GM21367 (cell line): ENCODE data around the gene CTRB2.

ENCODE experiments used
- ATAC-seq: cut with Tn5 transposase; IDR thresholded peaks from one replicate; pipeline ENCODE4 v1.9.1; 2021; ENCODE audit not compliant: unreplicated experiment

Gene CTRB2

DNA sequence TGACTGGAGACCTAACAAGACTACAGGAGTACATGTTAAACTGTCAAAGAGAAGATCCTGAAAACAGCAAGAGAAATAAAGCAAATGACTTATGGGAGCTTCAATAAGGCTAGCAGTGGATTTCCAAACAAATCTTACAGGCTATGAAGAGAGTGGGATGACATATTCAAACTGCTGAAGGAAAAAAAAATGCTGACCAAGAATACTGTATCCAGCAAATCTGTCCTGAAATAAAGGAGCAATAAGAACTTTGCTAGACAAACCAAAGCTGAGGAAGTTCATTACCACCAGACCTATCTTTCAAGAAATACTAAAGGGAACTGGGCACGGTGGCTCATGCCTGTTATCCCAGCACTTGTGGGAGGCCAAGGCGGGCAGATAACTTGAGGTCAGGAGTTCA is 30.0 kb downstream of the CTRB2 start:
- ATAC-seq, result no peak

DNA sequence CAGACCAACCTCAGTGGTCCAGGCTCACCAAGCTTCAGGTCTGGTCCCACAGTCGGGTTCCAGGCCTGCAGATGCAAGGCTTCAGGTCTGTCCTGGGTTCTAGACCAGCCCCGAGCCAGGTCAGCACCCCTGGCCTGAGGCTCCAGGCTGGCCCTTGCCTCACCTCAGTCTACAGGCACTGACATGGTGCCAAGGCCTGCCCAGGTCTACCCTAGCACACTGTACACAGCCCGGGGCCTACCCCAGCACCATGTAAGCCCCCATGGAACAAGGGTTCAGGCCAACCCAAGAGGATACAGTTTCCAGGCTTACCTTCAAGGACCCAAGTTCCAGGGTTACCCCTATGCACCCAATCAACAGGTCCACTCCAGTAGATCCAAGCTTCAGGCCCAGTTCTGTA is 31.9 kb downstream of the CTRB2 start:
- ATAC-seq, result no peak

DNA sequence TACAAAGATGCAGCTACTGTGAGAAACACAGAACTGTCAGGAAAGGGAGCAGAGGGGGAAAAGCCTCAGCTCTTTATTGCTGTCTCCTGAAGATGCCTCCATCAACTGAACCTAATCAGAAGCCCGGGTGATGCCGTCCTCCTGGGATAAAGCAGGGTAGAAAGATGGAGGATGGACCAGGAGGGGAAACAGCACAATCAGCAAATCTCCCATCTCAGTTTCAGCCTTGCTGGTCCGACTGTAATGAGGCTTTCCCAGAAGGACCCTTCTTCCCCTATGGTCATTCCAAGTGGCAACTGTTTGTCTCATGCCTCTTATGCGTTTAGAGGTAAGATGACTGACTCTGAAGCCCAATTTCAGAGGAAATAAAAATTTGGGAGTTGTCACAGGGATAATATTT is 34.4 kb downstream of the CTRB2 start:
- ATAC-seq, result no peak

DNA sequence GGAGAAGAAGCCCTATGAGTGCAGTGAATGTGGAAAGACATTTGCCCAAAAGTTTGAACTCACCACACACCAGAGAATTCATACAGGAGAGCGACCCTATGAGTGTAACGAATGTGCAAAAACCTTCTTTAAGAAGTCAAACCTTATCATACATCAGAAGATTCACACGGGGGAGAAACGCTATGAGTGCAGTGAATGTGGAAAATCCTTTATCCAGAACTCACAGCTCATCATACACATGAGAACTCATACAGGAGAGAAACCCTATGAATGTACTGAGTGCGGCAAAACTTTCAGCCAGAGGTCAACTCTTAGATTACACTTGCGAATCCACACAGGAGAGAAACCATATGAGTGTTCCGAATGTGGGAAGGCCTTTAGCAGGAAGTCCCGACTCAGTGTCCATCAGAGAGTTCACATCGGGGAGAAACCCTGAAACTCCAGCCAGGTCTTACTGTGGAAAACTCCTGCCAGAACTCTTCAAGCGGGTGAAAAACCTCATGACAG is 37.0 kb downstream of the CTRB2 start:
- no peak for ATAC-seq

DNA sequence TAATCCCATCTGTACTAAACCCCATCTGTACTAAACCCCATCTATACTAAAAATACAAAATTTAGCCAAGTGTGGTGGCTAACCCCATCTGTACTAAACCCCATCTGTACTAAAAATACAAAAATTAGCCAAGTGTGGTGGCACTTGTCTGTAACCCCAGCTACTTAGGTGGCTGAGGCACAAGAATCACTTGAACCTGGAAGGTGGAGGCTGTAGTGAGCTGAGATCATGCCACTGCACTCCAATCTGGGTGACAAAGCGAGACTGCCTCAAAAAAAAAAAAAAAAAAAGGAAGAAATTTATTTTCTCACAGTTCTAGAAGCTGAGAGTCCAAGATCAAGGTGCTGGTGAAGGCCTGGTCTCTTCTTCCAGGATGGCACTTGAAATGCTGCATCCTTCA is 46.6 kb downstream of the CTRB2 start:
- no peak for ATAC-seq
